ENCODE measurements around the gene KCNIP4. TPM values are rescaled to one million over a fixed set of nuclear protein-coding genes. Genes with fewer than 3 reads are reported as not detected.

KCNIP4 gene
- total RNA-seq, 3 donors from 2014 or later (not counting 1 experiment from before 2014, with no cell fraction given), result not detected

DNA sequence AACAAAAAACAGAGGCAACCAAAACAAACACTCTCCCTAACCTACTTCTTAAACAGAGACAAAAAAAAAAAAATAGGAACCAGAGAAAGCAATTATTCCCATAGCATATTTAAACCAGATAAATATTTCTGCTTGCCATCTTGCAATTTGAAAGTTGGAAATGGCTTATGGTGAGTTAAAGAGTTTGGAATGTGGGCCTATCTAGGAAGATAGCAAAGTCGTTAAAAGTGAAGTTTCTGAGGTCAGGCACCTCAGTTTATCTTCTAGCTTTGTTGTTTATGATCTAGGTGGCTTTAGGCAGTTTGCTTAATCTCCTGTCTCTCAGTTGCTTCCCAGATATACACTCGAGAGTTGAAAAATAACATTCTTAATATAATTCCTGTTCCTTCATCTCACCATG lies 284.2 kb downstream of the KCNIP4 start:
- Mint-ChIP-seq H3K9me3 (peaks cover 7 to 11% of the 10 kb centered on the region in 2 donors), H3K4me3 (no peak overlapping the region), H3K36me3 (no peaks in the 10 kb centered on the region), H3K27ac (no peak overlapping the region), H3K4me1 (no peaks in the 10 kb centered on the region), H3K27me3 (ENCODE audit: low read depth in 2 of 2) (no peaks in the 10 kb centered on the region)
- Histone ChIP-seq H3K27me3 (ENCODE audit: control insufficient read depth, insufficient read depth, low read length) (no peaks in the 10 kb centered on the region), H3K36me3 (ENCODE audit: control insufficient read depth, insufficient read depth, low read length) (no peaks in the 10 kb centered on the region), H3K4me1 (ENCODE audit: control insufficient read depth, insufficient read depth, low read length) (no peaks in the 10 kb centered on the region), H3K27ac (ENCODE audit: low read length) (no peak overlapping the region), H3K9me3 (ENCODE audit: control insufficient read depth, insufficient read depth, low read length) (no peaks in the 10 kb centered on the region), H3K4me3 (ENCODE audit: low read length) (no peak overlapping the region)
- TF ChIP-seq, protein P1, sequence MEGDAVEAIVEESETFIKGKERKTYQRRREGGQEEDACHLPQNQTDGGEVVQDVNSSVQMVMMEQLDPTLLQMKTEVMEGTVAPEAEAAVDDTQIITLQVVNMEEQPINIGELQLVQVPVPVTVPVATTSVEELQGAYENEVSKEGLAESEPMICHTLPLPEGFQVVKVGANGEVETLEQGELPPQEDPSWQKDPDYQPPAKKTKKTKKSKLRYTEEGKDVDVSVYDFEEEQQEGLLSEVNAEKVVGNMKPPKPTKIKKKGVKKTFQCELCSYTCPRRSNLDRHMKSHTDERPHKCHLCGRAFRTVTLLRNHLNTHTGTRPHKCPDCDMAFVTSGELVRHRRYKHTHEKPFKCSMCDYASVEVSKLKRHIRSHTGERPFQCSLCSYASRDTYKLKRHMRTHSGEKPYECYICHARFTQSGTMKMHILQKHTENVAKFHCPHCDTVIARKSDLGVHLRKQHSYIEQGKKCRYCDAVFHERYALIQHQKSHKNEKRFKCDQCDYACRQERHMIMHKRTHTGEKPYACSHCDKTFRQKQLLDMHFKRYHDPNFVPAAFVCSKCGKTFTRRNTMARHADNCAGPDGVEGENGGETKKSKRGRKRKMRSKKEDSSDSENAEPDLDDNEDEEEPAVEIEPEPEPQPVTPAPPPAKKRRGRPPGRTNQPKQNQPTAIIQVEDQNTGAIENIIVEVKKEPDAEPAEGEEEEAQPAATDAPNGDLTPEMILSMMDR (IDR thresholded peaks at IDR 0.05), result no peak
- no peak for DNase-seq
- no peak for ATAC-seq
- 52% methylated on average over 2 of the region's 2 CpGs for WGBS (ENCODE audit: insufficient coverage)
- intact Hi-C loops (cut with micrococcal nuclease), result no loop called here

DNA sequence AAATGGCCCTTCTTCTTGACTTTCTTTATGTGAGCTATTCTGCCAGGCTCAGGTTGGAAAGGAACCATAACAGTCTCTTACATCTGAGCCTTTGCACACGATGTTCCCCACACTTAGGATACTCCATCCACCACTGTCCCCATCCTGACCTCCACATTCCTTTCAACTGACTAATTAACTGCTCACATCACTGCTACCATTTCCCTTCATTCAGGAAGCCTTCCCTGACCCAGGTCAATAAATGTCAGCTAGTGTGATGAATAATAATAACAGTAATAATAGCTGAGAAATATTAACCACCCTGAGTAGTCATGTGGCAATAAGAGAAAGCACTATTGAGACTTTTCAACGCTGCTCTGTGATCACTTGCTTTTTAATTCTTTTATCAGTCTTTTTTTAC lies 291.7 kb downstream of the KCNIP4 start:
- no peak for ATAC-seq
- Histone ChIP-seq H3K4me3 (ENCODE audit: low read length) (no peak overlapping the region), H3K36me3 (ENCODE audit: control insufficient read depth, insufficient read depth, low read length) (no peaks in the 10 kb centered on the region), H3K4me1 (ENCODE audit: control insufficient read depth, insufficient read depth, low read length) (no peaks in the 10 kb centered on the region), H3K27me3 (ENCODE audit: control insufficient read depth, insufficient read depth, low read length) (no peaks in the 10 kb centered on the region), H3K9me3 (ENCODE audit: control insufficient read depth, insufficient read depth, low read length) (no peaks in the 10 kb centered on the region), H3K27ac (ENCODE audit: low read length) (no peak overlapping the region)
- H3K4me3 Mint-ChIP-seq, result no peak overlapping the region
- WGBS (ENCODE audit: insufficient coverage), result 12% methylated on average over 1 of the region's 2 CpGs
- intact Hi-C loops (cut with micrococcal nuclease), result no loop called here
- TF ChIP-seq, protein P1 (IDR thresholded peaks at IDR 0.05), result no peak
- H3K27ac Mint-ChIP-seq, result no peak overlapping the region
- no peaks in the 10 kb centered on the region for H3K36me3 Mint-ChIP-seq
- no peaks in the 10 kb centered on the region for H3K27me3 Mint-ChIP-seq (ENCODE audit: low read depth in 2 of 2)
- DNase-seq, result no peak
- H3K4me1 Mint-ChIP-seq, result no peaks in the 10 kb centered on the region
- peaks cover 0 to 2% of the 10 kb centered on the region in 2 donors for H3K9me3 Mint-ChIP-seq

DNA sequence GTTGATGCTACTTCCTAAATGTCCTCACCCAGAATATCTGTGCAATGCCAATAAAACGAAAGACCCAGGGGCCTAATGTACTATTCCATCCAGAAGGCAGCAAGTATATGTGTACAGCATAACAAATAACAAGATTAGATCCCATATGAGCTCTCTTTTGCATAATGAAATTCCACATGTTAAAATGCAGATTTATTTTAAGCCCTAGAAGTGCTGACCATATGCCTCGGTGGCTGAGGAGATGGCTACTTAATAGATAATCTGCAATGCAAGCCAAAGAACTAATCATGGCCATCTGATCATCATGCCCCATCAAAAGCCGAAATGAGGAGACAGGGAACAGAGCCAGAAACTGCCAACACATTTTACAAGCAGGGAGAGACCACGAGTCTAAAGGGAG lies 293.5 kb downstream of the KCNIP4 start:
- H3K36me3 Mint-ChIP-seq, result no peaks in the 10 kb centered on the region
- H3K9me3 Mint-ChIP-seq, result no peaks in the 10 kb centered on the region
- no peaks in the 10 kb centered on the region for H3K27me3 ChIP-seq (ENCODE audit: control insufficient read depth, insufficient read depth, low read length)
- no peaks in the 10 kb centered on the region for H3K36me3 ChIP-seq (ENCODE audit: control insufficient read depth, insufficient read depth, low read length)
- TF ChIP-seq, protein P1 (IDR thresholded peaks at IDR 0.05), result no peak
- H3K27me3 Mint-ChIP-seq (ENCODE audit: low read depth in 2 of 2), result no peaks in the 10 kb centered on the region
- H3K4me1 Mint-ChIP-seq, result no peaks in the 10 kb centered on the region
- no peak overlapping the region for H3K4me3 Mint-ChIP-seq
- H3K27ac Mint-ChIP-seq, result no peak overlapping the region
- H3K27ac ChIP-seq (ENCODE audit: low read length), result no peak overlapping the region
- H3K9me3 ChIP-seq (ENCODE audit: control insufficient read depth, insufficient read depth, low read length), result no peaks in the 10 kb centered on the region
- 77% methylated on average over 3 of the region's 4 CpGs for WGBS (ENCODE audit: insufficient coverage)
- H3K4me1 ChIP-seq (ENCODE audit: control insufficient read depth, insufficient read depth, low read length), result no peaks in the 10 kb centered on the region
- no peak overlapping the region for H3K4me3 ChIP-seq (ENCODE audit: low read length)
- DNase-seq (no peak), ATAC-seq (no peak)
- intact Hi-C loops (cut with micrococcal nuclease), result no loop called here

GRCh38 chr4:21652508-21653231 lies 295.9 kb downstream of the KCNIP4 start:
- H3K4me3 Mint-ChIP-seq, result no peak overlapping the region
- peaks cover 2 to 5% of the 10 kb centered on the region in 2 donors for H3K9me3 Mint-ChIP-seq
- no peaks in the 10 kb centered on the region for H3K27me3 ChIP-seq (ENCODE audit: control insufficient read depth, insufficient read depth, low read length)
- H3K27ac ChIP-seq (ENCODE audit: low read length), result no peak overlapping the region
- WGBS (ENCODE audit: insufficient coverage), result 88% methylated on average over 3 of the region's 3 CpGs
- intact Hi-C loops (cut with micrococcal nuclease), result no loop called here
- H3K4me1 Mint-ChIP-seq, result no peaks in the 10 kb centered on the region
- H3K4me3 ChIP-seq (ENCODE audit: low read length), result no peak overlapping the region
- H3K27ac Mint-ChIP-seq, result no peak overlapping the region
- H3K9me3 ChIP-seq (ENCODE audit: control insufficient read depth, insufficient read depth, low read length), result no peaks in the 10 kb centered on the region
- H3K4me1 ChIP-seq (ENCODE audit: control insufficient read depth, insufficient read depth, low read length), result no peaks in the 10 kb centered on the region
- H3K36me3 ChIP-seq (ENCODE audit: control insufficient read depth, insufficient read depth, low read length), result no peaks in the 10 kb centered on the region
- ATAC-seq, result no peak
- no peaks in the 10 kb centered on the region for H3K27me3 Mint-ChIP-seq (ENCODE audit: low read depth in 2 of 2)
- no peaks in the 10 kb centered on the region for H3K36me3 Mint-ChIP-seq
- DNase-seq, result no peak
- TF ChIP-seq, protein P1 (IDR thresholded peaks at IDR 0.05), result no peak
